ENCODE measurements around the gene SASH1. TPM values are rescaled to one million over a fixed set of nuclear protein-coding genes. Genes with fewer than 3 reads are reported as not detected.

The SASH1 gene
- total and polyA plus RNA-seq, 2 donors (not counting 1 experiment from before 2014, with no cell fraction given), result 38.6 to 44.6 TPM

DNA sequence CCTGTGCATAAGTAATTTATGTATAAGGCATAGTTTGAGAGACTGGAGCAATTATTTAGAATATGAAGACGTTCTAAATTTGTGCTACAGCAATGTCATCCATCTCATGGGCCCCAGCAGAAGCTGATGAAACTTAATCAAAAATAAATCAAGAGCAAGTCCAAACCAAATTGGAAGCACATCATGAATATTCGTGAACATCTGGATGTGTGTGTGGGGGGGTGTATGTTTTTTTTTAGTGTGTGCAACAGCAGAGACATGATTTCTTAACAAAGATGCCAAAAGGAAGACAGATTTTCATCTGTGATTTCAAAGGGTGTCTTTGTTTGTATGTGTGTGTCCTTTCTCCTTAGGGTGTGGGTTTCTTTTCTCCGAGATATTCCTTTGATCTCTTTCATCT, 58.9 kb downstream of the SASH1 start:
- DNase-seq (ENCODE audit: low read depth in 2 of 2), result no peak
- no peak overlapping the region for H3K9ac ChIP-seq (ENCODE audit: insufficient read depth, low read length)
- no peaks in the 10 kb centered on the region for H4K20me1 ChIP-seq (ENCODE audit: control insufficient read depth, extremely low read depth, insufficient read depth, low read length)
- no peak for TF ChIP-seq EZH2 (IDR thresholded peaks at IDR 0.05; ENCODE audit: low read length, missing control alignments)
- TF ChIP-seq, protein P1, sequence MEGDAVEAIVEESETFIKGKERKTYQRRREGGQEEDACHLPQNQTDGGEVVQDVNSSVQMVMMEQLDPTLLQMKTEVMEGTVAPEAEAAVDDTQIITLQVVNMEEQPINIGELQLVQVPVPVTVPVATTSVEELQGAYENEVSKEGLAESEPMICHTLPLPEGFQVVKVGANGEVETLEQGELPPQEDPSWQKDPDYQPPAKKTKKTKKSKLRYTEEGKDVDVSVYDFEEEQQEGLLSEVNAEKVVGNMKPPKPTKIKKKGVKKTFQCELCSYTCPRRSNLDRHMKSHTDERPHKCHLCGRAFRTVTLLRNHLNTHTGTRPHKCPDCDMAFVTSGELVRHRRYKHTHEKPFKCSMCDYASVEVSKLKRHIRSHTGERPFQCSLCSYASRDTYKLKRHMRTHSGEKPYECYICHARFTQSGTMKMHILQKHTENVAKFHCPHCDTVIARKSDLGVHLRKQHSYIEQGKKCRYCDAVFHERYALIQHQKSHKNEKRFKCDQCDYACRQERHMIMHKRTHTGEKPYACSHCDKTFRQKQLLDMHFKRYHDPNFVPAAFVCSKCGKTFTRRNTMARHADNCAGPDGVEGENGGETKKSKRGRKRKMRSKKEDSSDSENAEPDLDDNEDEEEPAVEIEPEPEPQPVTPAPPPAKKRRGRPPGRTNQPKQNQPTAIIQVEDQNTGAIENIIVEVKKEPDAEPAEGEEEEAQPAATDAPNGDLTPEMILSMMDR (conservative IDR thresholded peaks at IDR 0.05 in 1 of 2, IDR thresholded peaks at IDR 0.05 in 1 of 2; ENCODE audit: low read depth in 1 of 2, low read length in 2 of 2), result no peak
- H3K9me3 ChIP-seq (ENCODE audit: control insufficient read depth, insufficient read depth, low read depth, low read length), result no peaks in the 10 kb centered on the region
- H2AFZ ChIP-seq (ENCODE audit: low read length), result no peak overlapping the region
- H3K4me2 ChIP-seq (ENCODE audit: extremely low read depth, insufficient read depth, low read length), result no peak overlapping the region
- no peaks in the 10 kb centered on the region for H3K36me3 ChIP-seq (ENCODE audit: control insufficient read depth, insufficient read depth, low read length)
- no peaks in the 10 kb centered on the region for H3K27me3 ChIP-seq (ENCODE audit: control insufficient read depth, insufficient read depth, low read length)
- no peak overlapping the region for H3K4me3 ChIP-seq (replicated peaks in 1 of 4; ENCODE audit: control extremely low read depth in 1 of 4, insufficient read depth in 1 of 4, low read depth in 3 of 4, low read length in 4 of 4)
- H3K27ac ChIP-seq (ENCODE audit: insufficient read depth, low read length), result no peak overlapping the region
- H3K79me2 ChIP-seq (ENCODE audit: control insufficient read depth, insufficient read depth, low read length), result no peaks in the 10 kb centered on the region
- H3K4me1 ChIP-seq (ENCODE audit: control insufficient read depth, extremely low read depth, insufficient read depth, low read length), result peaks cover 2% of the 10 kb centered on the region

DNA sequence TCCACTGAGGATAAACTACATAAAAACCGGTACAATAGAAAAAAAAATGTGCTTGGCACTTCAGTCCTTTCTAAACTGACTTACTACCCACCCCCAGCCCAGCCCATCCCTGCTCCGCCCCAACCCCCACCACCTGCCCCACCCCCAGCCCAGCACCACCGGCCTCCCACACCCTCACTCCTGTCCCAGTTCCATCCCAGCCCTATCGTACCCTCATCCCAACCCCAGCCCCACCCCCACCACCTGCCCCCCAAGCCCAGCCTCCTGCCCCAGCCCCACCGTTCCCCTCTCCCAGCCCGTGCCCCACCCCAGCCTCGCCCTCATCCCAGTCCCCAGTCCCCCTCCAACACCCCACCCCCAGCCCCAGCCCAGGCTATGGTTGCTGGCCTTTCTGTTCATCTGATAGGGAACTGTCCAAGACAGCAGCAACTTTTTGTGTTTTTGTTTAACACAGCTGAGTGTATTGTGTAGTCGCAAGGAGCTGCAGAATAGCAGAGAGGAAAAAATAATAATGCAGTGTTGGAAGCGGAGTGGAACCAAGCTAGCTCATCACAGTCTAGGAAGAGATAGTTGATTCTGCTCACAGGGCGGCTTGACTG, 61.9 kb downstream of the SASH1 start:
- no peak overlapping the region for H3K4me3 ChIP-seq (replicated peaks in 1 of 4; ENCODE audit: control extremely low read depth in 1 of 4, insufficient read depth in 1 of 4, low read depth in 3 of 4, low read length in 4 of 4)
- no peak for DNase-seq (ENCODE audit: low read depth in 2 of 2)
- no peak overlapping the region for H3K4me2 ChIP-seq (ENCODE audit: extremely low read depth, insufficient read depth, low read length)
- H3K4me1 ChIP-seq (ENCODE audit: control insufficient read depth, extremely low read depth, insufficient read depth, low read length), result peaks cover 4% of the 10 kb centered on the region
- H3K9me3 ChIP-seq (ENCODE audit: control insufficient read depth, insufficient read depth, low read depth, low read length), result no peaks in the 10 kb centered on the region
- H4K20me1 ChIP-seq (ENCODE audit: control insufficient read depth, extremely low read depth, insufficient read depth, low read length), result no peaks in the 10 kb centered on the region
- H3K9ac ChIP-seq (ENCODE audit: insufficient read depth, low read length), result no peak overlapping the region
- no peak overlapping the region for H2AFZ ChIP-seq (ENCODE audit: low read length)
- TF ChIP-seq, protein P1 (conservative IDR thresholded peaks at IDR 0.05 in 1 of 2, IDR thresholded peaks at IDR 0.05 in 1 of 2; ENCODE audit: low read depth in 1 of 2, low read length in 2 of 2), result no peak
- TF ChIP-seq EZH2 (IDR thresholded peaks at IDR 0.05; ENCODE audit: low read length, missing control alignments), result no peak
- H3K27me3 ChIP-seq (ENCODE audit: control insufficient read depth, insufficient read depth, low read length), result no peaks in the 10 kb centered on the region
- H3K27ac ChIP-seq (ENCODE audit: insufficient read depth, low read length), result no peak overlapping the region
- no peaks in the 10 kb centered on the region for H3K36me3 ChIP-seq (ENCODE audit: control insufficient read depth, insufficient read depth, low read length)
- no peaks in the 10 kb centered on the region for H3K79me2 ChIP-seq (ENCODE audit: control insufficient read depth, insufficient read depth, low read length)

DNA sequence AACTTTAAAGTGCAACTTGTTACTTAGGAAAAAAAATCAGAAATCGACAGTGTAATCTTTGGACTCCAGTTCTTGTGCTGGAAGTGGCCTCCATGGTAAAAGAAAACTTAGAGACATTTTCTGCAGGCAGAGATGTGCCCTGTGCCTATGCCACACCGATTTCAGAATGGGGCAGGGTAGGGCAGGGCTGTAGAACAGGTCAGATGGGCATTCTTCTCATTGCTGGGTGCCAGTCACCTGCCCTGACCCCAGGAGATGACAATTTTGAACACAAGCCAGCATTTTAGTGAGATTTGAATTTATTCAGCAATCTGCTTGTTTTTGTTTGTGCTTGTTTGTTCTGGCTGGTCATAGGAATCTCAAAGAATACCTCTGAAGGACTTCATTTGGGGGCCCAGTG, 63.3 kb downstream of the SASH1 start:
- no peak for DNase-seq (ENCODE audit: low read depth in 2 of 2)
- H2AFZ ChIP-seq (ENCODE audit: low read length), result no peak overlapping the region
- no peaks in the 10 kb centered on the region for H3K79me2 ChIP-seq (ENCODE audit: control insufficient read depth, insufficient read depth, low read length)
- H3K27ac ChIP-seq (ENCODE audit: insufficient read depth, low read length), result no peak overlapping the region
- H3K36me3 ChIP-seq (ENCODE audit: control insufficient read depth, insufficient read depth, low read length), result no peaks in the 10 kb centered on the region
- H3K4me2 ChIP-seq (ENCODE audit: extremely low read depth, insufficient read depth, low read length), result no peak overlapping the region
- H3K9ac ChIP-seq (ENCODE audit: insufficient read depth, low read length), result no peak overlapping the region
- H3K9me3 ChIP-seq (ENCODE audit: control insufficient read depth, insufficient read depth, low read depth, low read length), result no peaks in the 10 kb centered on the region
- H4K20me1 ChIP-seq (ENCODE audit: control insufficient read depth, extremely low read depth, insufficient read depth, low read length), result no peaks in the 10 kb centered on the region
- no peak overlapping the region for H3K4me3 ChIP-seq (replicated peaks in 1 of 4; ENCODE audit: control extremely low read depth in 1 of 4, insufficient read depth in 1 of 4, low read depth in 3 of 4, low read length in 4 of 4)
- TF ChIP-seq, protein P1 (conservative IDR thresholded peaks at IDR 0.05 in 1 of 2, IDR thresholded peaks at IDR 0.05 in 1 of 2; ENCODE audit: low read depth in 1 of 2, low read length in 2 of 2), result no peak
- TF ChIP-seq EZH2 (IDR thresholded peaks at IDR 0.05; ENCODE audit: low read length, missing control alignments), result no peak
- peaks cover 4% of the 10 kb centered on the region for H3K4me1 ChIP-seq (ENCODE audit: control insufficient read depth, extremely low read depth, insufficient read depth, low read length)
- no peaks in the 10 kb centered on the region for H3K27me3 ChIP-seq (ENCODE audit: control insufficient read depth, insufficient read depth, low read length)
